ENCODE measurements around the gene MRFAP1L1.

- TF ChIP-seq CTCF (IDR thresholded peaks at IDR 0.05; ENCODE audit: insufficient read depth, low read depth, low read length) (no peak), EZH2 (IDR thresholded peaks at IDR 0.05; ENCODE audit: insufficient read depth, low read length) (no peak)
These were observed 39.9 kb upstream of the MRFAP1L1 start for GRCh38 chr4:6749340-6750171.

All from astrocyte (in vitro differentiated cells and primary cell).